Activated T-cell treated with anti-CD3 and anti-CD28 coated beads, Interleukin-2, amount 50 U/mL, for 72 hours (primary cell): Measurements from ENCODE around the gene MAPKAPK3. TPM values are rescaled to one million over a fixed set of nuclear protein-coding genes. Genes with fewer than 3 reads are reported as not detected.
"Not testable (repeated sequence)": the region's sequence is repeated elsewhere in the genome, so short reads cannot be mapped to it uniquely, and the experiment has no call there.

Source experiments
- ATAC-seq, 2 donors: fragments of 150-1000 bp; cut with Tn5 transposase; replicated peaks in 1 of 2; 2 replicates each; pipeline ENCODE4 v1.10.0; 2021; ENCODE audit warnings: moderate library complexity in 2 of 2, mild to moderate bottlenecking in 1 of 2
- DNase-seq, 2 donors: peaks; one replicate each; pipeline ENCODE4 v3.0.0; 2021 to 2022; ENCODE audit warnings: mixed read lengths in 1 of 2
- H3K27ac Mint-ChIP-seq: one replicate; pipeline ENCODE4 v1.8.0; 2022; ENCODE audit warnings: mild to moderate bottlenecking, moderate library complexity, mixed read lengths
- H3K27me3 Mint-ChIP-seq: one replicate; pipeline ENCODE4 v1.8.0; 2022; ENCODE audit warnings: low read depth, mixed read lengths
- H3K36me3 Mint-ChIP-seq, 2 donors: one replicate each; pipeline ENCODE4 v1.8.0; 2022; ENCODE audit warnings: mixed read lengths in 2 of 2, mild to moderate bottlenecking in 1 of 2; ENCODE audit not compliant: insufficient read depth in 2 of 2
- H3K4me1 Mint-ChIP-seq: one replicate; pipeline ENCODE4 v1.8.0; 2022; ENCODE audit warnings: low read depth, mixed read lengths
- H3K4me3 Mint-ChIP-seq, 2 donors: one replicate each; pipeline ENCODE4 v1.8.0; 2022; ENCODE audit warnings: mild to moderate bottlenecking in 2 of 2, mixed read lengths in 2 of 2, moderate library complexity in 2 of 2
- H3K9me3 Mint-ChIP-seq, 2 donors: one replicate each; pipeline ENCODE4 v1.8.0; 2022; ENCODE audit warnings: mixed read lengths in 2 of 2
- total RNA-seq, 2 donors: library from RNA; stranded (reverse); gene quantifications; one replicate each; pipeline ENCODE4 v1.2.3, GENCODE V29; 2022

The MAPKAPK3 gene
- total RNA-seq, 2 donors from 2014 or later = 116 to 129 TPM

- Mint-ChIP-seq H3K4me1 (no peaks in the 10 kb centered on the region), H3K4me3 (no peak overlapping the region), H3K36me3 (no peaks in the 10 kb centered on the region), H3K27ac (no peak overlapping the region), H3K27me3 (no peaks in the 10 kb centered on the region), H3K9me3 (no peaks in the 10 kb centered on the region)
- ATAC-seq = no peak
- no peak for DNase-seq
Measured at GRCh38 chr3:50687916-50688315, 71.0 kb downstream of the MAPKAPK3 start.

- H3K27me3 Mint-ChIP-seq, H3K36me3 Mint-ChIP-seq, H3K27ac Mint-ChIP-seq, H3K4me1 Mint-ChIP-seq, ATAC-seq, H3K9me3 Mint-ChIP-seq, H3K4me3 Mint-ChIP-seq, DNase-seq: not testable (repeated sequence)
Measured at GRCh38 chr3:50688602-50689001, 71.7 kb downstream of the MAPKAPK3 start.

GRCh38 chr3:50689558-50689957 is 72.6 kb downstream of the MAPKAPK3 start:
- DNase-seq (no peak), ATAC-seq (no peak)
- Mint-ChIP-seq H3K4me3 (no peak overlapping the region), H3K9me3 (no peaks in the 10 kb centered on the region), H3K27ac (no peak overlapping the region), H3K27me3 (no peaks in the 10 kb centered on the region), H3K36me3 (no peaks in the 10 kb centered on the region), H3K4me1 (no peaks in the 10 kb centered on the region)

- Mint-ChIP-seq H3K36me3 (peaks cover 3 to 5% of the 10 kb centered on the region in 2 donors), H3K9me3 (peaks cover 2 to 6% of the 10 kb centered on the region in 2 donors), H3K27me3 (no peaks in the 10 kb centered on the region), H3K4me1 (no peaks in the 10 kb centered on the region), H3K4me3 (no peak overlapping the region), H3K27ac (no peak overlapping the region)
- ATAC-seq (no peak), DNase-seq (no peak)
Measured at GRCh38 chr3:50695031-50695430, 78.1 kb downstream of the MAPKAPK3 start.

DNA sequence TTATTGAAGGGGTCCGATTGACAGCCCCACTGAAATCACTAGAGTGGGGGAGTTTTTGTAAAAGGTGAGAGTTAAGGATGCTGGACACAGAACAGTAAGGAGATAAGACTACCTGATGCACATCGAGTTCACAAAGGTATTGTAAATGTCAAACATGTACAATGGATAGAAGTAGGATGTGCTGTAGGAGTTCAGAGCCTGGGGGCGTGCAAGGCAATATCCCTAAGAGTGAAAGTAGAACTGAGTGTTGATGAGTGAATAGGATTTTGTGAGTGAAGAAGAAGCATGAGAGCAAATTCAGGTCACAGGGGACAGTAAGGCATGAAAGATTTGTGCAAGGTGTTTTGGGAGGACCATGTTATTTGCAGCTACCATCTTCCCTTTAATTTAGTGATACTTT is 79.3 kb downstream of the MAPKAPK3 start:
- no peaks in the 10 kb centered on the region for H3K27me3 Mint-ChIP-seq
- H3K27ac Mint-ChIP-seq = no peak overlapping the region
- no peak for ATAC-seq
- DNase-seq = no peak
- no peak overlapping the region for H3K4me3 Mint-ChIP-seq
- peaks cover 2 to 6% of the 10 kb centered on the region in 2 donors for H3K9me3 Mint-ChIP-seq
- H3K36me3 Mint-ChIP-seq = peaks cover 3 to 5% of the 10 kb centered on the region in 2 donors
- H3K4me1 Mint-ChIP-seq = no peaks in the 10 kb centered on the region

DNA sequence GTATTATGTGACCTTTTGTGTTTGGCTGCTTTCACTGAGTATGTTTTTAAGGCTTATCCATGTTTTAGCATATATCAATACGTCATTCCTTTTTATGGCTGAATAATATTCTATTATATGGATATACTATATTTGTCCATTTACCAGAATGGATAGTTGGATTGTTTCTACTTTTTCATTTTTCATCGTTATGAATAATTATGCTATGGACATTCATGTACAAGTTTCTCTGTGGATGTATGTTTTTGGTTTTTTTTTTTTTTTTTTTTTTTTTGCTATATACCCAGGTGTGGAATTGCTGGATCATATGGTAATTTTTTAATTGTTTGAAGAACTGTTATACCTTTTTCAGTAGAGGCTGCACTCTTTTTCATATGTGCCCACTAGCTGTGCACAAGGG is 81.3 kb downstream of the MAPKAPK3 start:
- Mint-ChIP-seq H3K4me1 (no peaks in the 10 kb centered on the region), H3K4me3 (no peak overlapping the region), H3K9me3 (peaks cover 2 to 6% of the 10 kb centered on the region in 2 donors), H3K27me3 (no peaks in the 10 kb centered on the region), H3K27ac (no peak overlapping the region), H3K36me3 (peaks cover 3 to 9% of the 10 kb centered on the region in 2 donors)
- ATAC-seq = no peak
- no peak for DNase-seq

Other genes starting within 250 kb of the MAPKAPK3 start
- 1 to 10 TPM; 3.3 to 5.4 TPM for gene CACNA2D2, start 113.5 kb upstream of the MAPKAPK3 start, total RNA-seq
- gene C3orf18, start 49.4 kb upstream of the MAPKAPK3 start, total RNA-seq = 10 to 100 TPM; 22.7 to 32.5 TPM
- 10 to 100 TPM; 54.5 to 64.6 TPM for gene HEMK1, start 47.6 kb upstream of the MAPKAPK3 start, total RNA-seq
- gene CISH, start 5.4 kb upstream of the MAPKAPK3 start, total RNA-seq = 100 to 1,000 TPM; 242 to 271 TPM
- 1 to 10 TPM; 7.2 to 9.7 TPM for gene DOCK3, start 57.8 kb downstream of the MAPKAPK3 start, total RNA-seq